Lower lobe of right lung (tissue), 2 donors: Measurements from ENCODE around the gene ZNF341. TPM values are rescaled to one million over a fixed set of nuclear protein-coding genes. Genes with fewer than 3 reads are reported as not detected.
"Not testable (repeated sequence)": the region's sequence is repeated elsewhere in the genome, so short reads cannot be mapped to it uniquely, and the experiment has no call there.

Source experiments
- ATAC-seq, 2 donors: fragments of 200-7000 bp; cut with Tn5 transposase; one replicate each; pipeline ENCODE4 v1.9.1; 2020 to 2022; ENCODE audit warnings: mild to moderate bottlenecking in 2 of 2, moderate library complexity in 2 of 2
- DNase-seq: peaks from one replicate; pipeline ENCODE4 v3.0.0-alpha.2; 2020
- H3K27ac ChIP-seq: fragments of 200-600 bp; one replicate; pipeline ENCODE4 v1.8.0; 2022
- H3K27me3 ChIP-seq: fragments of 200-600 bp; one replicate; pipeline ENCODE4 v1.8.0; 2022; ENCODE audit warnings: low read depth
- H3K36me3 ChIP-seq: fragments of 200-600 bp; one replicate; pipeline ENCODE4 v1.8.0; 2022; ENCODE audit warnings: mild to moderate bottlenecking
- H3K4me1 ChIP-seq: fragments of 200-600 bp; one replicate; pipeline ENCODE4 v1.8.0; 2022
- H3K4me3 ChIP-seq: fragments of 200-600 bp; one replicate; pipeline ENCODE4 v1.8.0; 2022; ENCODE audit warnings: mild to moderate bottlenecking
- H3K9me3 ChIP-seq: fragments of 200-600 bp; one replicate; pipeline ENCODE4 v1.8.0; 2022
- intact Hi-C: fragments of 100-400 bp; cut with DNase I; formaldehyde crosslinking; loops from one replicate; pipeline ENCODE4 v1.11.0; 2022
- total RNA-seq: library from RNA; stranded (reverse); fragmentation: NEBNext Ultra II Directional; extraction: Animal tissue kit (Norgen Biotek cat#: 25700); gene quantifications from one replicate; pipeline ENCODE4 v1.2.1, GENCODE V29; 2021
- TF ChIP-seq, protein P1 (sequence below): fragments of 200-600 bp; IDR thresholded peaks from one replicate; pipeline ENCODE4 v1.8.0; 2022; ENCODE audit warnings: antibody characterized with exemption, mild to moderate bottlenecking
- donor health status: DM: no; HTN: yes; CAD: no; lungs with severe emphysema.

Gene ZNF341
- total RNA-seq, 1 donor from 2014 or later = 5.6 TPM

DNA sequence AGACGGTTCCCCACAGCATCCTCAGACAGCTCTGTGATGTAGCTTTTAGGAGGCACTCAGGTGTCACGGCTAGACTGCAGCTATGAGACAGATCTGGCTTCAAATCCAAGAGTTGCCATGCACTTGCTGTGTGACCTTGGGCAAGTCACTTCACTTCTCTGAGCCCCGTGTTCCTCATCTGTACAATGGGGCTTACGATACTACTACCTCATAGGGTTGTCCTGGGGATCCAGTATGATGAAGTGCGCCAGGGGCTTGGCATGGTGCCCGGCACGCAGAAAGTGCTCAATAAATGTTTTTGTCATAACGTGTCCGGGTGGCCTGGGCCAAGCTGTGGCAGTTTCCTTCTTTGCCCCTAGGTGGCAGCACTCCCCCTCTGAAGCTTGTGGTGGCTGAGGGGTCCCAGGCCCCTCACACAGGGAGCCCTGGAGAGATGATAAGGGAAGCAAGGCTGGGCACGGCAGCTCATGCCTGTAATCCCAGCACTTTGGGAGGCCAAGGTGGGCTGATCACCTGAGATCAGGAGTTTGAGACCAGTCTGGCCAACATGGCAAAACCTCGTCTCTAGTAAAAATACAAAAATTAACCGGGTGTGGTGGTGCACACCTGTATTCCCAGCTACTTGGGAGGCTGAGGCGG lies 60.3 kb downstream of the ZNF341 start:
- no peaks in the 10 kb centered on the region for H3K27me3 ChIP-seq
- H3K4me1 ChIP-seq = peaks cover 33% of the 10 kb centered on the region
- intact Hi-C loops = no loop called here
- H3K4me3 ChIP-seq = no peak overlapping the region
- peak; percentile 66 for DNase-seq
- TF ChIP-seq, protein P1, sequence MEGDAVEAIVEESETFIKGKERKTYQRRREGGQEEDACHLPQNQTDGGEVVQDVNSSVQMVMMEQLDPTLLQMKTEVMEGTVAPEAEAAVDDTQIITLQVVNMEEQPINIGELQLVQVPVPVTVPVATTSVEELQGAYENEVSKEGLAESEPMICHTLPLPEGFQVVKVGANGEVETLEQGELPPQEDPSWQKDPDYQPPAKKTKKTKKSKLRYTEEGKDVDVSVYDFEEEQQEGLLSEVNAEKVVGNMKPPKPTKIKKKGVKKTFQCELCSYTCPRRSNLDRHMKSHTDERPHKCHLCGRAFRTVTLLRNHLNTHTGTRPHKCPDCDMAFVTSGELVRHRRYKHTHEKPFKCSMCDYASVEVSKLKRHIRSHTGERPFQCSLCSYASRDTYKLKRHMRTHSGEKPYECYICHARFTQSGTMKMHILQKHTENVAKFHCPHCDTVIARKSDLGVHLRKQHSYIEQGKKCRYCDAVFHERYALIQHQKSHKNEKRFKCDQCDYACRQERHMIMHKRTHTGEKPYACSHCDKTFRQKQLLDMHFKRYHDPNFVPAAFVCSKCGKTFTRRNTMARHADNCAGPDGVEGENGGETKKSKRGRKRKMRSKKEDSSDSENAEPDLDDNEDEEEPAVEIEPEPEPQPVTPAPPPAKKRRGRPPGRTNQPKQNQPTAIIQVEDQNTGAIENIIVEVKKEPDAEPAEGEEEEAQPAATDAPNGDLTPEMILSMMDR = peak; percentile 82
- H3K27ac ChIP-seq = no peak overlapping the region
- ATAC-seq = peak in 1 of 2 donors; percentile 9
- H3K36me3 ChIP-seq = peaks cover 4% of the 10 kb centered on the region
- no peaks in the 10 kb centered on the region for H3K9me3 ChIP-seq

DNA sequence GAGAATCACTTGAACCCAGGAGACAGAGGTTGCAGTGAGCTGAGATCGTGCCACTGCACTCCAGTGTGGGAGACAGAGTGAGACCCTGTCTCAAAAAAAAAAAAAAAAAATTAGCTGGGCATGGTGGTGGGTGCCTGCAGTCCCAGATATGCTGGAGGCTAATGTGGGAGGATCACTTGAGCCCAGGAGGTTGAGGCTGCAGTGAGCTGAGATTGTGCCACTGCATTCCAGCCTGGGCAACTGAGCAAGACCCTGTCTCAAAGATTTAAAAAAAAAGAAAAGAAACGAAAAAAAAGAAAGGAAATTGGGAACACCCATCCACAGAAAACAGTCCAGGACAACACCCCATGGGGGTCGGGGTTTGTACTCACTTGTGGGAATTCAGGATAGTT lies 60.8 kb downstream of the ZNF341 start:
- DNase-seq, H3K27ac ChIP-seq, intact Hi-C loops, H3K27me3 ChIP-seq, H3K4me3 ChIP-seq, H3K36me3 ChIP-seq, ATAC-seq, H3K9me3 ChIP-seq: not testable (repeated sequence)
- H3K4me1 ChIP-seq = peaks cover 33% of the 10 kb centered on the region

DNA sequence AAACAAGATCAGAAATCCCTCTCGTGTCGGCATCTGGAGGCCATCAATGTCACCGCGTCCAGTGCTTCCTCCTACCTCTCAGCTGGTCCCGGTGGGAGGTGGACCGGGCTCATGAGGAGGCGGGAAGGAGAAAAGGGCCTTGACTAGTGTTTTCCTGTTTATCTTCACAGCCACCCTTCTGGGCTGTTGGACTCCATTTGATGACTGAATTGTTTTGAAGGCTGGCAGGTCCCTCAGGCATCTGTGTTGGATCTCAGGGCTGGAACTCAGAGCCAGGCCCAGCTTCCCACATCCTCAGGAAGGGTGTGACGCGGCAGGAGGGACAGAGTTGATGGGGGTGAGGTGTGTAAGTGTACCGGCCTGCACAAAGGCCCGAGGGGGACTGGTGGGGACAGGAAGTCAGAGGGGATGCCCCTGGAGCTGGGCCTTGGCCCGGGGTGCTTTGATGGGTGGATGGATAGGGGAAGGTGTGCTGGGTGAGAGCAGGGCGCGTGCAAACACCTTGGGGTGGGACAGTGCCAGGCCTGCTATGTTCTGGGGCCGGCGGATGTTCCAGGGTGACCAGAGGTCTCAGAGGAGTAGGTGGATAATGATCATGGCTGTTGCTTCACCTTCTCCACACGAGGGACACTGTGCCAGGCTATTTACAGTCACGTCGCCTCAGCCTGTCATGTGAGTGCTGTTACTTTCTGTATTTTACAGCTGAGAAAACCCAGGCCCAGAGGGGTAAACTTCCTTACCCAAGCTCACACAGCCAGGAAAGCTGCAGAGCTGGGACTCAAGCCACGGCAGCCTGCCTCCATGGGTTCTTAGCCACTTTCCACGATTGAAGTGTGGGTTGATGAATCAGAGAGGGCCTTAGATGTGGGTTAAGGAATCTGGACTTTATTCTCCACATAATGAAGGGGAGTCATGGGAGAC lies 61.5 kb downstream of the ZNF341 start:
- ATAC-seq (no peak), DNase-seq (no peak)
- peak overlapping the region; percentile 28 for H3K27ac ChIP-seq
- no peaks in the 10 kb centered on the region for H3K9me3 ChIP-seq
- H3K36me3 ChIP-seq = peaks cover 4% of the 10 kb centered on the region
- H3K4me1 ChIP-seq = peaks cover 33% of the 10 kb centered on the region
- TF ChIP-seq, protein P1 = no peak
- intact Hi-C loops = no loop called here
- no peaks in the 10 kb centered on the region for H3K27me3 ChIP-seq
- no peak overlapping the region for H3K4me3 ChIP-seq

DNA sequence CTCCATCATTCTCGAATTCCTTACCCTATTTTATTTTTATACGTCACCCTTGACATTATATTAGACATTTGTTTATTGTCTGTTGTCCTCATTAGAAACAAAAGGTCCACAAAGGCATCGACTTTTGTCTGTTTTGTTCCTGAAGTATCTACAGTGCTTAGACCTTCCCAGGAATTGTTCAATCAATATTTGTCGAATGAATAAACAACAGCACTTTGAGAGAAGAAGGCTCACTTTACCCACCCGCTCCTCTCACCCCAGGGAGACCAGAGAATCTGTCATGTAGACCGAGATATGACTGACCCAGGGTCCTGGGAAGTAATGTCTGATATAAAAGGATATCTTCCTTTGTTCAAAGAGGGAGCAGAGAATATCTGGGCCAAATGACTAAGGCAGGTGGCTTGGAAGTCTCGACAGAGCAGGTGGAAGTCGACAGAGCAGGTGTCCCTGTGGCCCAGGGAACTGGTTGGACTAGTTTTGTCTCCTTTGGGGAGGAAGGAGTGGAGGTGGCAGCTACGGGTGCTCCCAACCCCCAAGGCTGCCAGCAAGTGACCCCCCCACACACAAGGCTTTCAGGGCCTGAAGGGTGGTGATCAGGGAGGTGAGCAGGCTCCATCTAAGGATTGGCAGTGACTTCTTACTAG lies 64.6 kb downstream of the ZNF341 start:
- peaks cover 17% of the 10 kb centered on the region for H3K4me1 ChIP-seq
- intact Hi-C loops = no loop called here
- no peaks in the 10 kb centered on the region for H3K36me3 ChIP-seq
- DNase-seq (peak; percentile 62), ATAC-seq (peak; percentile 87 to 88)
- H3K27ac ChIP-seq = peak overlapping the region; percentile 64
- no peaks in the 10 kb centered on the region for H3K9me3 ChIP-seq
- H3K4me3 ChIP-seq = no peak overlapping the region
- H3K27me3 ChIP-seq = no peaks in the 10 kb centered on the region
- TF ChIP-seq, protein P1 = no peak

DNA sequence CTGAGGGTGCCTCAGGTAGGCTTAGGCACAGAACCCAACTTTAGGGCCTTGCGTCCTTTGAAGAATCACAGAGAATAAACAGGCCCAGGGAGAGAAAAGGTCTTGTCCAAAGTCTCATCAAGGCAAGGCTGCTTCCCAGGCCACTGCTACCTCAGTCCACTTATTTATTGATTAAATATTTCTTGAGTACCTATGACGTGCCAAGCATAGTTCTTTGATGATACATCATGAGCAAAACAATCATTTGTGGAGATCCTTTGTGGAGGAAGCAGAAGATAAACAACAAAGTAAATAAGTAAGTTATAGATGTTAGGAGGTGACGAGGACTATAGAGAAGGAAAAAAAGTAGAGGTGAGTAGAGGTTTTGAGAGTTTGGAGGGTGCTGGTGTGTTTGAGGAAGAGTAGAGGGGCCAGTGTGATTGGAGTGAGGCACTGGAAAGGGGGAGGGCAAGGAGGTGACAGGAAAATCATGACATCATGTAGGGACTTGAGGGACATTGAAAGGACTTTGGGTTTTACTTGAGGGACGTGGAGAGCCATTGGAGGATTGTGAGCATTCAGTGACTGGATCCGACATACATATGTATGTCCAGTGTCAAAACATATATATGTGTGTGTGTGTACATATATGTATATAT lies 65.2 kb downstream of the ZNF341 start:
- Histone ChIP-seq H3K9me3 (no peaks in the 10 kb centered on the region), H3K4me3 (no peak overlapping the region), H3K27me3 (no peaks in the 10 kb centered on the region), H3K36me3 (no peaks in the 10 kb centered on the region), H3K4me1 (peaks cover 17% of the 10 kb centered on the region), H3K27ac (peak overlapping the region; percentile 64)
- no peak for ATAC-seq
- TF ChIP-seq, protein P1 = no peak
- DNase-seq = no peak
- intact Hi-C loops = no loop called here
